ENCODE measurements around the gene PRKACG.
"Not testable (repeated sequence)": the region's sequence is repeated elsewhere in the genome, so short reads cannot be mapped to it uniquely, and the experiment has no call there.

Gene PRKACG

DNA sequence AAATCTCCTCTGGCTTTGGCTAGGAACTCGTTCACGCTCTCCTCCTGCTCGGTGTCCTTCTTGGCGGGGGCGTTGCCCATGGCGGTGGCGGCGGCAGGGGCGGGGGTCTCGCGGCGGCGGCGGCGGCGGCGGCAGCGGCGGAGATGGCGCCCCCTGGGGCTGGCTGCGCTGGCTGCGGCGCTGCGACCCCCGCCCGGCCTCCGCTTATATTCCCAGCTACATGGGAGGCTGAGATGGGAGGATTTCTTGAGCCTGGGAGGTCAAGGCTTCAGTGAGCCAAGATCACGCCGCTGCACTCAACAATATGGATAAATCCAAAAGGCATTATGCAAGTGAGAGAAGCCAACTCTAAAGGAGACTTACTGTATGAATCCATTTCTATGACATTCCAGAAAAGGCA is at the start of gene PRKACG:
Gene PRKACG, minus strand, starts transcription at position 101 of the 400 bp plus-strand sequence. Its CDS starts 21 bp downstream, at position 80.
- DNase-seq: no peak

DNA sequence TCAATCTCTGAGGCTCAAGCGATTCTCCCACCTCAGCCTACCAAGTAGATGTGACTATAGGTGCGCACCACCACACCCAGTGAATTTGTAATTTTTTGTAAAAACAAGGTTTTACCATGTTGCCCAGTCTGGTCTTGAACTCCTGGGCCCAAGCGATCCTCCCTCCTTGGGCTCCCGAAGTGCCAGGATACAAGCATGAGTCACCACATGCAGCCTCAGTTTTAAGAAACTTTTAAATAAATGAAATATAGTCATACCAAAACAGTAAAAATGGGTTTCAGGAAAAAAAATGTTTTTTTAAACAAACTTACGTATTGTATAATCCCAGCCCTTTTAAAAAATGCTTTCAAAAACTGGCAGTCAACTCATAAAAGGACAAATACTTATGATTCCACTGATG is 48.3 kb upstream of the PRKACG start:
- no peak for DNase-seq

DNA sequence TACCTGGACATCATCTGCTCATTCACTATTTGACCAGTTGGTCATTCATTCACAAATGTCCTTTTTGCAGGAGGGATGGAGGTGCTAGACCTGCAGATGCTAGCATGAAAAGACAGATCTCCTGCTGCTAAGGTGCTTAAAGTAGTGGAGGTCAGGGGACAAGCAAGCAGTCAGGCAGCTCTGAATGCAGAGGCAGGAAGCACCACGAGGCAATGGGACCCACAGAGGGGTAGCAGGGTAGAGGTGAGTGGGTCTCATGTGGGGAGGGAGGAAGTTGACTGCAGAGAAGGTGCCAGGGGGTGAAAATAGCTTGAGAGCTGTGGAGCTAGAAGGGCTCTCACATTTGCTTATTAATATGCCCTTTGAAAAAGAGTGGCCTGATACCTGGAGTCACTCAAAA is 46.9 kb upstream of the PRKACG start:
- DNase-seq: no peak

DNA sequence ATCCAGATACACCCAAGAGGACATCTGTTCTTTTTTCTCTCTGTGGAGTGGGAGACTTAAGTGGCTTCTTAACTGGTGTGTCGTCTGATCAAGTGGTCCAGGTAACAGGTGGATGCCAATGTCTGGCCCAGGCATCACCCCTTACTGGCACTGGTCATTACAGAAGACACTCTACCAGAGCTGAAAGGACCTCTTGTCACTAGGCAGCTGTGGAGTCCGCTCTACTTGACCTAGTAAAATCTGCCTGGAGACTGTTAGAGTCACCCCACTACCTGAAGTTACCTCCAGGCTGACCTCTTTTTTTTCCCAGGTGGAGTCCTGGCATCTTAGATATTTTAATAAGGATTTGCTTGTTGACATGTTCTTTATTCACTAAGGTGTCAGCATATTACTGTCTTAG is 44.2 kb upstream of the PRKACG start:
- no peak for DNase-seq

DNA sequence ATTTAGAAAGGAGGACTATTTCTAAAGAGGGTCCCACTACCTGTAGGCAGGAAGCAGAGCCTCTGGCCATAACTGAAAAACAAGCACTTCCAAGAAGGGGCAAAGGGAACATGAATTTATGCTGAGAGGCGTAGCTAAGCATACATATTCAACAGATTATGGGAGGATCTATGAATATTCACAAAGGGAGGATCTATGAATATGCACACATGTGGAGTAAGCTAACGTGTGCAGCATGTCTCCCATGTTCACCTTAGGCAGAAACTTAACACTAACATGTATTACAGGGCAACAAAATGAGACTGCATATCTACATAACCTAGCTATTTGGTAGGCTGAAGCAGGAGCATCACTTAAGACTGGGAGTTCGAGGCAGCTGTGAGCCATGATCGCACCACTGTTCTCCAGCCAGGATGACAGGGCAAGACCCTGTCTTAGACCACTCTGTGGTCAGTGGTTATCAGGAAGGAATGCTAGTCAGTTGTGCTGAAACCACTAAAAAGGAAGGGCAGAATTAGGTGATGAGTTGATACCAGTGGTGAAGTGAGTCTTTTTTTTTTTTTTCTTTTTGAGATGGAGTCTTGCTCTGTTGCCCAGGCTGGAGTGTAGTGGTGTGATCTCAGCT is 42.4 kb upstream of the PRKACG start:
- DNase-seq: no peak

DNA sequence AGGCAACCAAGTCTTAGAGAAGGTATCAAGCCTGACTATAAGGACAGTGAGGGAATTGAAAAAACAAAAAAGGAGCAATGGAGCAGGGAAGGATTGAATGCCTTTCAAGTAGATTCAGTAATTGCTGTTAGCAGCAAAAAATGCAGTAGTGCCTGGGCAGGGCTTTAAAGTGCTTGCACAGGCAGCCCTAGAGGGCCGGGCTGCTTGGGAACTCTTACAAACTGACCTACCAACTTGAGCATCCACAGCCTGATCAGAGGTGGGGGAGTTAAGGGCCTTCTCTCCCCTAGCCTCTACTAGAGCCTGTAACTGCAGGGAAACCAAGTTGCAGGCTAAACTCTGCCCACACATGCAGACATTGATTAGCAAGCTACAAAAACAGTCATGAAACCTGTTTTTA is 41.1 kb upstream of the PRKACG start:
- no peak for DNase-seq

DNA sequence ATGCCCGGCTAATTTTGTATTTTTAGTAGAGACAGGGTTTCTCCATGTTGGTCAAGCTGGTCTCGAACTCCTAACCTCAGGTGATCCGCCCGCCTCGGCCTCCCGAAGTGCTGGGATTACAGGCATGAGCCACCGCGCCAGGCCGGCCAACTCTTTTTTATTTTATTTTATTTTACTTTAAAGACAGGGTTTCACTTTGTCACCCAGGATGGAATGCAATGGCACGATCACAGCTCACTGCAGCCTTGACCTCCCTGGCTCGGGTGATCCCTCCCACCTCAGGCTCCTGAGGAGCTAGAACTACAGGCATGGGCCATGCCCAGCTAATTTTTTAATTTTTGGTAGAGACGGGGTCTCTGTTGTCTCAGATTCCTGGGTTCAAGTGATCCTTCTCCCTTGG is 37.0 kb upstream of the PRKACG start:
- DNase-seq: not testable (repeated sequence)

DNA sequence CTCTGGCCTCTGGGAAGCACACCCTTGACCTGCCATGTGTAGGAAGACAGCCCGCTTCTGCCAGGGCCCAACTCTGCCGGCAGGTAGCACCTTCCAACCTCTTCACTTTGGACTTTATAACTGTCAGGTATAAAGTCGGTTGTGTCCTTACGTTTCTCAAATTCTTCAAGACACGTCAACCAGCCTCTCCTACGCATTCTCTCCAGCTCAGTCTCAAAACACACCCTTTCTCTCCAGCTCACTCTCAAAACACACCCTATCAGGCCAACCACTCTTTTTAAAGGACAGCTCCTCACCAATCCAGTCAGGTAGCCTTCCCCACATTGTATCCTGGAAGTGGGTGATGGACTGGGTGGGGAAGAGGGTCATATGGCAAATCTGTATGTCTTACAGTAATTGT is 35.2 kb upstream of the PRKACG start:
- DNase-seq: no peak

DNA sequence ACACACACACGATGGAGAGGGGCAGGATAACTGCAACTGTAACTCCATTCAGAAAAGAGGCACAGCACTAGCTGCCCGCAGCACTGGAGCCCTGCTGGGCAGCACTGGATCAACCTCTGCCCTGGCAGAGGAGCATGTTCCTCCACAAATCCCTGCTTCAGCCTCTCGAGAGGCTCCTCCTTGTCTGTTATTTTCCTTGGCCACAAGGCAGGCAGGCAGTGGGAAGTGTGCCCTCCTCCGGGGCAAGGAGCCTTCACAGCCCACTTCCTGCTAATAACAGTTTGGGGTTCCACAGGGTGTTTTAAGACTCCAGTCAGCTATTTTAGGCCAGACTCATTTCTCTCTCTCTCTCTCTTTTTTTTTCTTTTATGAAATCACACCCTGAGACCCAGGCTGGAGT is 33.5 kb upstream of the PRKACG start:
- no peak for DNase-seq

DNA sequence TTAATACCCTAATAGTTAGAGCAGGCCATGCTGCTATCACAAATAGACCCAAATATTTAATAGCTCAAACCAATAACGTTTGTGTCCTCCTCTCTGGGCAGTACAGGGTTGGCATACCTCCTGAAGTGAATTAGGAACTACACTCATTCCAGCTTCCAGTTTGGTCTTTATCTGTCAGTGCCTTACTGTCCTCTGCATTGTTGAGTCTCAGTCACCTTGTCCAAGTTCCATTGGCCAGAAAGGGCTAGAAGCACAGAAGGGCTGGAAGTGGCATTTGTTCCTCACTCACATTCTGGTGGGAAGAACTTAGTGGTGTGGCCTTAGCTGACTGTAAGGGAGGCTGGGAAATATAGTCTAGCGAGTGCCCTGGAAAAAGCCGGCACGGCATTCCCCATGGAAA is 32.8 kb upstream of the PRKACG start:
- no peak for DNase-seq

DNA sequence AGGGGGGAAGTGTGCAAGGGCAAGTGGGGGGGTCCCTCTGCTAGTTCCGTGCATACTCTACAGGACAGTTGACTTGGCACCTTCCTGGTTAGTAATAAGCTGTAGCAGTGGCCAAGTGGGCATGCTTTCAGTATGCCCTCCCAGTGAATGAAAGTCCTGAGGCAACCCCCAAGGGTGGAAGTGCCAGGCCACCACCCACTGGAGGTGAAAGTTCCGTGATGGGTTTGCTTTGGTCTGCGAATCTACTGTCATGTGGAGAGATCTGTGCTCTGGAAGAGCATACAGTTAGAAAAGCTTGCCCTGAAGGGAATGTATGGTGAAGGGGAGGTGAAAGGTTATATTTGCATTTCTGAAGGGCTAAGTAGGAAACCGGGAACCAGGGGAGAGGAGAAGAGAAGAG is 31.9 kb upstream of the PRKACG start:
- DNase-seq: no peak

DNA sequence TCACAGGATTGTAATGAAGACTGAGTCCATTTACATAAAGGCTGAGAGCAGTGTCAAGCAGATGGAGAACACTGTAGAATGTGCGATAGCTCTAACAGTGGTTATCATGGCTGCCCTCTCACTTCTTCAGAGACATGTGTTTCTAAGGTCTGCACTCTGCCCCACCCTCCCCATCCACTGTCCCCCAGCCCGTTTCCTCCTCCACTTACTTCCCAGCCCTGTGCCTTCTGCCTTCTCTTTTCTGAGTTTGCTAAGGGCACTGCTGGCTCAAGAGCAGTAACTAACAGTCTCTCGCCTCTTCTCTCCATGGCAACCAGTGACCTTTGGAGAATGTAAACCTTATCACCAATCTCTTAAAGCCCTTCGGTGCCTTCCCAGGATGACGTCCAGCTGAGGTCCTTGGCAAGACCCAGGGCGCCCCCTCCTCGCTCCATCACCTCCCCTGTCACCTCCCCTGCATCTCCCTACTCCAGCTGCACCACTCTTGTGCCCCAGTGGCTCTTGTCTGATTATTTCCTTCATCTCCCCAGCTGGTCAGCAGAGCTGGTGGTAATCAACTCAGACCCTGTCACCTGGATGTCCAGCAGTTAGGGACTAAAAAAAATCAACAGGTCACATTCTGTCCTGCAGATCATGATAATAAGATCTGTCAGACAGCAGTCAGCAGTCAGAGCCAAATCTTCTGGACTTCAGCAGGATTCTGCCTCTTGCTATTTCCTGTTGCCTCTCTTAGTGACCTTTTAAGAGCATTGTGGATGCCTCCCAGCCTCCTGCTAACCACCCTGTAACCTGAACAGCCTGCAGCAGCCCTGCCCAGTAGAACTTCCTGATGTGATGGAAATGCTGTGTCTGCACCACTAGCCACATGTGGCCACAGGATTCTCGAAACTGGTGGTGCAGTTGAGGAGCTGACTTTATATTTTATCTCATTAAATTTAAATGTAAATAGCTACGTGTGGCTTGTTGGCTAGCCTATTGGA is 30.6 kb upstream of the PRKACG start:
- DNase-seq: no peak

DNA sequence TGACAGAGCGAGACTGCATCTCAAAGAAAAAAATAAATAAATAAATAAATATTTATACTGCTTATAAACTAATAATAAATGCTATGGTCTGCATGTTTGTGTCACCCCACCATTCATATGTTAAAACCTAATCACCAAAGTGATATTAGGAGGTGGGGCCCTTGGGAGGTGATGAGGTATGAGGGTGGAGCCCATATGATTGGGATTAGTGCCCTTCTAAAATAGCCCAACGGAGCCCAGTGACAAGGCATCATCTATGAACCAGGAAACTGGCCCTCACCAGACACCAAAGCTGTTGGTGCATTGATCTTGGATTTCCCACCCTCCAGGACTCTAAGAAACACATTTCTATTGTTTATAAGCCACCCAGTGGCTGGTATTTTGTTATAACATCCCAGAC is 26.7 kb upstream of the PRKACG start:
- DNase-seq: no peak

DNA sequence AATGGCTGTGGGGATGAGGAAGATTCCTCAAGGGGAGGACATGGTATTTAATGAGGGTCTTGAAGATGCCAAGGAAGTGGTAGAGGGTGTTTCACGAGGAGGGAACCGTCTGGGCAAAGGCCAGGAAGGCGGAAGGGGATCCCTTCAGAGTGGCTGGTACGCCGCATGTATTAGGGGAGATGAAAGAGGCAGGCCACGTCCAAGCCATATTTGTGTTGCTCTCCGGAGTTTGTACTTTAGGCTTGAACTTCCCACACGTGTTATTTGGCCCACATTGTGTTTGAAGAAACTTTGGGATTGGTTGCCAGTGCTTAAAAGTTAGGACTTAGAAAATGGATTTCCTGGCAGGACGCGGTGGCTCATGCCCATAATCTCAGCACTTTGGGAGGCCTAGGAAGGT is 22.9 kb upstream of the PRKACG start:
- DNase-seq: no peak

DNA sequence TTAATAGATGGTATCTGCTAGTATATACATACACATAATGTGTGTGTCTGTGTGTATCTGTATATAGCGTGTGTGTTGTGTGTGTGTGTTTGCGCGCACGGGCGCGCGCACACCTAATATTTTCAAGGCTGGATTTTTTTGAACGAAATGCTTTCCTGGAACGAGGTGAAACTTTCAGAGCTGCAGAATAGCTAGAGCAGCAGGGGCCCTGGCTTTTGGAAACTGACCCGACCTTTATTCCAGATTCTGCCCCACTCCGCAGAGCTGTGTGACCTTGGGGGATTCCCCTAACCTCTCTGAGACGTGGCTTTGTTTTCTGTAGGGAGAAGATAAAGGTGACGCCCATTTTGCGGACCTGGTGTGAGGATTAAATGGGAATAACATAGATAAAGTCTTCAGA is 22.4 kb upstream of the PRKACG start:
- no peak for DNase-seq

DNA sequence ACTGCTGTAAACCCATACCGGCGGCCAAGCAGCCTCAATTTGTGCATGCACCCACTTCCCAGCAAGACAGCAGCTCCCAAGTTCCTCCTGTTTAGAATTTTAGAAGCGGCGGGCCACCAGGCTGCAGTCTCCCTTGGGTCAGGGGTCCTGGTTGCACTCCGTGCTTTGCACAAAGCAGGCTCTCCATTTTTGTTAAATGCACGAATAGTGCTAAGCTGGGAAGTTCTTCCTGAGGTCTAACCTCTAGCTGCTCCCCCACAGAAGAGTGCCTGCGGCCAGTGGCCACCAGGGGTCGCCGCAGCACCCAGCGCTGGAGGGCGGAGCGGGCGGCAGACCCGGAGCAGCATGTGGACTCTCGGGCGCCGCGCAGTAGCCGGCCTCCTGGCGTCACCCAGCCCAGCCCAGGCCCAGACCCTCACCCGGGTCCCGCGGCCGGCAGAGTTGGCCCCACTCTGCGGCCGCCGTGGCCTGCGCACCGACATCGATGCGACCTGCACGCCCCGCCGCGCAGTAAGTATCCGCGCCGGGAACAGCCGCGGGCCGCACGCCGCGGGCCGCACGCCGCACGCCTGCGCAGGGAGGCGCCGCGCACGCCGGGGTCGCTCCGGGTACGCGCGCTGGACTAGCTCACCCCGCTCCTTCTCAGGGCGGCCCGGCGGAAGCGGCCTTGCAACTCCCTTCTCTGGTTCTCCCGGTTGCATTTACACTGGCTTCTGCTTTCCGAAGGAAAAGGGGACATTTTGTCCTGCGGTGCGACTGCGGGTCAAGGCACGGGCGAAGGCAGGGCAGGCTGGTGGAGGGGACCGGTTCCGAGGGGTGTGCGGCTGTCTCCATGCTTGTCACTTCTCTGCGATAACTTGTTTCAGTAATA is 21.8 kb upstream of the PRKACG start, which contains the start of gene FXN:
Gene FXN, plus strand, starts transcription at position 315 of the 871 bp plus-strand sequence. Its CDS starts 31 bp downstream, at position 346.
- no peak for DNase-seq

DNA sequence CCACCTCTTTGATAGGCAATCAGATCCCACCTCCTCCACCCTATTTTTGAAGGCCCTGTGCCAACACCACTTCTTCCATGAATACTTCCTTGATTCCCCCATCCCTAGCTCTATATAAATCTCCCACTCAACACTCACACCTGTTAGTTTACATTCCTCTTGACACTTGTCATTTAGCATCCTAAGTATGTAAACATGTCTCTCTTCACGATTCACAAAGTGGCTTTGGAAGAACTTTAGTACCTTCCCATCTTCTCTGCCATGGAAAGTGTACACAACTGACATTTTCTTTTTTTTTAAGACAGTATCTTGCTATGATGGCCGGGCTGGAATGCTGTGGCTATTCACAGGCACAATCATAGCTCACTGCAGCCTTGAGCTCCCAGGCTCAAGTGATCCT is 20.2 kb upstream of the PRKACG start:
- no peak for DNase-seq

DNA sequence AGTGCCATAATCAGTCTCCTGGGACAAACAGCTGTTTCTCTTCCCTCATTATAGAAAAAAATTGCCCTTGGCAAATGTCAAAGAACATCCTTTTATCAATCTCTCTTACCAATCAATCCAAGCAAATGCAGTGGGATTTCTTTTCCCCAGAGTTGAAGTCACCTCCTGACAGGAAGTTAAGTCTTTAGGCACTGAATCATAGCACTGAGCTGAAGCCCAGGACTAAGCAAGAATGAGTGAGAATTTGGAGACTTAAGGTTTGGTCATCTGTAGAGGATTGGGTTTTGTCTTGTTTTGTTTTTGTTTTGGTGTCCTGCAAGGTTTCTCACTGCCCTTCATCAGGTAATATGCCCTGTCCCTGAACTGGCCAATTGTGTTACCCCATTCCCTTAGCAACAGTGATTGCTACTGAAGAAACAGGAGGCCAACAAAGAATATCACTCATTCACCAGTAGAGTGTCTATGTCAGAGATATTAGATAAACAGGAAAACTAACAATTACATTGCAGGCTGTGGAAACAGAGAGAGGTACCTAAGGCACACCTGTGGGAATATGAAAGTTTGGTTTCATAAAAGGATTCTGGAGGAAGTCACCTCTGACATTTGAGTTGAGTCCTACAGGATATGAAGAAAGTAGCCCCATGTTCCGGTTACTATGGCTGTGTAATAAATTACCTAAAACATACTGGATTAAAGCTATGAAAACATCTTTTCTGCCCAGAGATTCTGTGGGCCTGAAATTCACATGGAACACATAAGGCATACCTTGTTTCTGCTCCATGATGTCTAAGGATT is 17.1 kb upstream of the PRKACG start:
- no peak for DNase-seq

DNA sequence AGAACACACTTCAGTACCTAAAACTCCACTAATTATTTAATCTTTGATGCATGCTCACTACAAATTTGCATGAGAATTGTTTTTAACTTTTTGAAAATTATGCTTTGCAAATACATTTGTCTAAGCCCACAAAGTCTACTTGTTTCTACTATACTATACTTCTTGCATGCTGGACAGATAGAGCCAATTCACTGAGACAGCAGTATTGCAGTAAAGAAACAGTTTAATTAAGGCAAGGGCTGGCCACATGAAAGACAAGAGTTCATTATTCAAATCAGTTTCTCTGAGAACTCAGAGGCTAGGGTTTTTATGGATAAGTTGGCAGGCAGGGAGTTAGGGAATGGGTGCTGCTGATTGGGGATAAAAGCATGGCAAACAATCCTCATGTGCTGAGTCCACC is 15.6 kb upstream of the PRKACG start:
- no peak for DNase-seq

DNA sequence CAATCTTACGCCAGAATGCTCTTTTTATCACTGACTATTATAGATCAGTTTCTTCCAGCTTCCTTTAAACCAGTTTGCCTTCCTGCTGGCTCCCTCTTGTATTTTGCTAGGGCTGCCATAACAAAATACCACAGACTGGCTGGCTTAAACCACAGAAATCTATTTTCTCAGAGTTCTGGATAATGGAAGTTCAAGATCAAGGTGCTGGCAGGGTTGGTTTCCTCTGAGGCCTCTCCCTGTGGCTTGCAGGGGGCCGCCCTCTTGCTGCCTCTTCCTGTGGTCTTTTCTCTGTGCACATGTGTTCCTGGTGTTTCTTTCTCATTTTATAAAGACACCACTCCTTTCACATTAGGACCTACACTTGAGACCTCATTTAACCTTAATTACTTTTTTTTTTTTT is 14.8 kb upstream of the PRKACG start:
- no peak for DNase-seq

DNA sequence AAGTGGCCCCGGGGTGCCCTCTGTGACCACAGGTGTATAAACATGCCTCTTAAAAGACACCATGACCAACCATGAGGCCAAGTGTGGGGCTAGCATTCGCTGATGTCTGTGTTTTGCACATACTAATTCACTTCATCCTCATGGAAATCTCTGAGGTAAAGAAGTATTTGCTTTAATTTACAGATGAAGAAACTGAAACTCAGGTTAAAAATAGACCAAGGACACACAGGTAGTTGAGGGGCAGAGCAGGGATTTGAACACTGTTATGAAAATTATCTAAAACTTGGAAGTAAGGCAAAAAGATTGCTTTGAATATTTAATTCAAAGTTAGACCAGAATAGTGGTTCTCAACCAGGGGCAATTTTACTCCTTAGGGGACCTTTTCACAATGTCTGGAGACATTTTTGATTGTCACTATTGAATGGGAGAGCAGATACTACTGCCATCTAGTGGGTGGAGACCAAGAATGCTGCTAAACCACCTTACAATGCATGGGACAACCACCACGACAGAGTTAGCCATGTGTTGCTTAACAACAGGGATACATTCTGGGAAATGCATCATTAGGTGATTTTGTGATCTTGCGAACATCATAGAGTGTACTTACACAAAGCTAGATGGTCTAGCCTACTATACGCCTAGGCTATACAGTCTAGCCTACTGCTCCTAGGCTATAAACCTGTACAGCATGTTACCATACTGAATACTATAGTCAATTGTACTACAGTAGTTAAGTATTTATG is 13.6 kb upstream of the PRKACG start:
- no peak for DNase-seq

DNA sequence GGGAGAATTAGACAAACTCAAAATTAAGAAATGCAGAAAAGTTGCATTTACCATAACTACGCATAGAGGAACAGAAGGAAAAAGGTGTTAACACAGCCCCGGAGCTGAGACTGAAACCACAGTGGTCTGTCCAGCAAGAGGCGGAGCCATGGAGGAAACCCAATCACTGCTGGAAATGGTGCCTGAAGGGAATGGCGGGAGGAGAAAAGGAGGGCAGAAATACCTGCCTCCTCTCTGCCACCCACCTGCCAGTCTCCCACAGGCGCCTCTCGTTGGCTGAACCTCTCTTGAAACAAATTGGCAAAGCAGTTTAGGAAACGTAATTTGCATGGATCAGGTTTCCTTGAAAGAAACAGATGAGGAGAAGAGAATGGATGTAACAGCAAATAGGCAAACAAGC is 9.7 kb upstream of the PRKACG start:
- no peak for DNase-seq

Data from NCI-H446 treated with DMSO at 0.1 percent for 48 hours (cell line).